ENCODE measurements around the gene EPHA3.

The EPHA3 gene

DNA sequence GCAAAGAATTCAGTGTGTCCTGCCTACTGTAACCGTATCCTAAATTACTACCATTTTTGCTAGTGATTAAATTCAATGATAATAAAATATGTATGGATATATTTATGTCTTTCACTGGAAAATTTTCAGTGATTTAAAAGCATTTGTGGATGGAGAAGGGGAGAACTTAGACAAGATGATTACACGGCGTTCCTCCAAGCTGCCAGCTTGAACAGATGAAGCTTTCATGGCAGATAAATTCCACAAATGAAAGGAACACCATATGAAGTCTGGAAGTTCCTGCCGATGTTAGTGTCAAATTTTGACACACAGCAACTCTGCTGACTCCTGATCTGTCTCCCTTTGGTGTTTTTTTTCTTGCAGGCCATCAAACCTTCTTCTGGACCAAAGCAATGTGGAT, 364.7 kb downstream of the EPHA3 start:
- no peak for TF ChIP-seq TAF1 (IDR thresholded peaks at IDR 0.05; ENCODE audit: borderline replicate concordance, low read depth, low read length)
- no peak for TF ChIP-seq POLR2AphosphoS5 (IDR thresholded peaks at IDR 0.05; ENCODE audit: low read depth, low read length)
- no peak for TF ChIP-seq POLR2A (IDR thresholded peaks at IDR 0.05; ENCODE audit: low read depth, low read length)
- no peak for DNase-seq (ENCODE audit: insufficient read length)
- FAIRE-seq = no peak

GRCh38 chr3:89474333-89475130, 367.1 kb downstream of the EPHA3 start:
- FAIRE-seq = no peak
- TF ChIP-seq POLR2A (IDR thresholded peaks at IDR 0.05; ENCODE audit: low read depth, low read length) = no peak
- no peak for TF ChIP-seq POLR2AphosphoS5 (IDR thresholded peaks at IDR 0.05; ENCODE audit: low read depth, low read length)
- no peak for TF ChIP-seq TAF1 (IDR thresholded peaks at IDR 0.05; ENCODE audit: borderline replicate concordance, low read depth, low read length)
- DNase-seq (ENCODE audit: insufficient read length) = no peak

- no peak for TF ChIP-seq TAF1 (IDR thresholded peaks at IDR 0.05; ENCODE audit: borderline replicate concordance, low read depth, low read length)
- no peak for TF ChIP-seq POLR2A (IDR thresholded peaks at IDR 0.05; ENCODE audit: low read depth, low read length)
- TF ChIP-seq POLR2AphosphoS5 (IDR thresholded peaks at IDR 0.05; ENCODE audit: low read depth, low read length) = no peak
- DNase-seq (ENCODE audit: insufficient read length) (no peak), FAIRE-seq (no peak)
These were observed 381.6 kb downstream of the EPHA3 start for GRCh38 chr3:89488800-89489580.

- no peak for TF ChIP-seq TAF1 (IDR thresholded peaks at IDR 0.05; ENCODE audit: borderline replicate concordance, low read depth, low read length)
- no peak for TF ChIP-seq POLR2A (IDR thresholded peaks at IDR 0.05; ENCODE audit: low read depth, low read length)
- FAIRE-seq (no peak), DNase-seq (ENCODE audit: insufficient read length) (no peak)
These were observed 382.7 kb downstream of the EPHA3 start for GRCh38 chr3:89490129-89490528.

- FAIRE-seq (no peak), DNase-seq (ENCODE audit: insufficient read length) (no peak)
- TF ChIP-seq POLR2AphosphoS5 (IDR thresholded peaks at IDR 0.05; ENCODE audit: low read depth, low read length) (no peak), POLR2A (IDR thresholded peaks at IDR 0.05; ENCODE audit: low read depth, low read length) (no peak), TAF1 (IDR thresholded peaks at IDR 0.05; ENCODE audit: borderline replicate concordance, low read depth, low read length) (no peak)
These were observed 387.3 kb downstream of the EPHA3 start for GRCh38 chr3:89494734-89495133.

GRCh38 chr3:89503891-89504391, 396.5 kb downstream of the EPHA3 start:
- FAIRE-seq (no peak), DNase-seq (ENCODE audit: insufficient read length) (no peak)
- TF ChIP-seq POLR2A (IDR thresholded peaks at IDR 0.05; ENCODE audit: low read depth, low read length) (no peak), TAF1 (IDR thresholded peaks at IDR 0.05; ENCODE audit: borderline replicate concordance, low read depth, low read length) (no peak), POLR2AphosphoS5 (IDR thresholded peaks at IDR 0.05; ENCODE audit: low read depth, low read length) (no peak)

GRCh38 chr3:89504432-89504831, 397.0 kb downstream of the EPHA3 start:
- no peak for FAIRE-seq
- TF ChIP-seq POLR2A (IDR thresholded peaks at IDR 0.05; ENCODE audit: low read depth, low read length) (no peak), TAF1 (IDR thresholded peaks at IDR 0.05; ENCODE audit: borderline replicate concordance, low read depth, low read length) (no peak), POLR2AphosphoS5 (IDR thresholded peaks at IDR 0.05; ENCODE audit: low read depth, low read length) (no peak)
- no peak for DNase-seq (ENCODE audit: insufficient read length)

- DNase-seq (ENCODE audit: insufficient read length) (no peak), FAIRE-seq (no peak)
- TF ChIP-seq TAF1 (IDR thresholded peaks at IDR 0.05; ENCODE audit: borderline replicate concordance, low read depth, low read length) (no peak), POLR2AphosphoS5 (IDR thresholded peaks at IDR 0.05; ENCODE audit: low read depth, low read length) (no peak), POLR2A (IDR thresholded peaks at IDR 0.05; ENCODE audit: low read depth, low read length) (no peak)
These were observed 399.2 kb downstream of the EPHA3 start for GRCh38 chr3:89506462-89507103.

GRCh38 chr3:89521328-89521727, 413.9 kb downstream of the EPHA3 start:
- TF ChIP-seq POLR2A (IDR thresholded peaks at IDR 0.05; ENCODE audit: low read depth, low read length) = no peak
- TF ChIP-seq TAF1 (IDR thresholded peaks at IDR 0.05; ENCODE audit: borderline replicate concordance, low read depth, low read length) = no peak
- no peak for TF ChIP-seq POLR2AphosphoS5 (IDR thresholded peaks at IDR 0.05; ENCODE audit: low read depth, low read length)
- FAIRE-seq = no peak
- no peak for DNase-seq (ENCODE audit: insufficient read length)

- FAIRE-seq (no peak), DNase-seq (ENCODE audit: insufficient read length) (no peak)
- TF ChIP-seq POLR2A (IDR thresholded peaks at IDR 0.05; ENCODE audit: low read depth, low read length) (no peak), TAF1 (IDR thresholded peaks at IDR 0.05; ENCODE audit: borderline replicate concordance, low read depth, low read length) (no peak), POLR2AphosphoS5 (IDR thresholded peaks at IDR 0.05; ENCODE audit: low read depth, low read length) (no peak)
These were observed 414.7 kb downstream of the EPHA3 start for GRCh38 chr3:89522155-89522554.

GRCh38 chr3:89525609-89526008, 418.2 kb downstream of the EPHA3 start:
- FAIRE-seq = no peak
- DNase-seq (ENCODE audit: insufficient read length) = no peak
- TF ChIP-seq POLR2AphosphoS5 (IDR thresholded peaks at IDR 0.05; ENCODE audit: low read depth, low read length) (no peak), POLR2A (IDR thresholded peaks at IDR 0.05; ENCODE audit: low read depth, low read length) (no peak), TAF1 (IDR thresholded peaks at IDR 0.05; ENCODE audit: borderline replicate concordance, low read depth, low read length) (no peak)
